Mesendoderm (in vitro differentiated cells): Measurements from ENCODE around the gene DNAJC3.

Experiments
- DNase-seq: peaks from one replicate; pipeline ENCODE4 v3.0.0; 2013
- H2AK5ac ChIP-seq: 2 replicates; pipeline ENCODE4 v1.6.1; 2013; ENCODE audit warnings: low read length, inconsistent platforms
- H2BK120ac ChIP-seq: 2 replicates; pipeline ENCODE4 v1.6.1; 2013; ENCODE audit warnings: low read depth, mild to moderate bottlenecking, low read length, moderate library complexity, mixed read lengths
- H2BK15ac ChIP-seq: replicated peaks from 2 replicates; pipeline ENCODE4 v1.6.1; 2013; ENCODE audit warnings: low read depth, mild to moderate bottlenecking, moderate library complexity
- H2BK5ac ChIP-seq: 2 replicates; pipeline ENCODE4 v1.6.1; 2013; ENCODE audit warnings: low read length, inconsistent platforms
- H3K18ac ChIP-seq: 2 replicates; pipeline ENCODE4 v1.6.1; 2013; ENCODE audit warnings: mild to moderate bottlenecking, low read length, mixed read lengths
- H3K23ac ChIP-seq: one replicate; pipeline ENCODE4 v1.6.1; 2013; ENCODE audit warnings: low read length
- H3K27ac ChIP-seq: 2 replicates; pipeline ENCODE4 v1.5.1; 2013; ENCODE audit warnings: low read depth, mild to moderate bottlenecking, inconsistent platforms, low read length, moderate library complexity
- H3K27me3 ChIP-seq: 2 replicates; pipeline ENCODE4 v1.6.1; 2013; ENCODE audit warnings: low read length, control low read depth, mild to moderate bottlenecking, inconsistent platforms; ENCODE audit not compliant: insufficient read depth, poor library complexity
- H3K36me3 ChIP-seq: 2 replicates; pipeline ENCODE4 v1.6.1; 2013; ENCODE audit warnings: low read length, inconsistent platforms; ENCODE audit not compliant: control insufficient read depth, insufficient read depth
- H3K4ac ChIP-seq: one replicate; pipeline ENCODE4 v1.6.1; 2013; ENCODE audit warnings: low read depth, mild to moderate bottlenecking, low read length, moderate library complexity
- H3K4me1 ChIP-seq: 2 replicates; pipeline ENCODE4 v1.6.1; 2013; ENCODE audit warnings: low read depth, low read length, inconsistent platforms; ENCODE audit not compliant: control insufficient read depth
- H3K4me2 ChIP-seq: 2 replicates; pipeline ENCODE4 v1.6.1; 2013; ENCODE audit warnings: low read length
- H3K4me3 ChIP-seq: 2 replicates; pipeline ENCODE4 v1.5.1; 2013; ENCODE audit warnings: mild to moderate bottlenecking, low read length
- H3K56ac ChIP-seq: one replicate; pipeline ENCODE4 v1.6.1; 2013; ENCODE audit warnings: low read length
- H3K79me1 ChIP-seq: 2 replicates; pipeline ENCODE4 v1.6.1; 2013; ENCODE audit warnings: low read length, inconsistent platforms
- H3K79me2 ChIP-seq: 2 replicates; pipeline ENCODE4 v1.6.1; 2013; ENCODE audit warnings: mild to moderate bottlenecking, low read length; ENCODE audit not compliant: control insufficient read depth, insufficient read depth
- H3K9ac ChIP-seq: 2 replicates; pipeline ENCODE4 v1.6.1; 2013; ENCODE audit warnings: low read length, inconsistent platforms
- H4K5ac ChIP-seq: one replicate; pipeline ENCODE4 v1.6.1; 2013; ENCODE audit warnings: low read length
- H4K8ac ChIP-seq: one replicate; pipeline ENCODE4 v1.6.1; 2013; ENCODE audit warnings: low read depth, mild to moderate bottlenecking, control low read depth, low read length, moderate library complexity
- WGBS: extraction: QIAGEN DNeasy Blood & Tissue Kit; methylation state at CpG from one replicate; pipeline ENCODE4 v1.1.7; 2013; ENCODE audit warnings: low lambda C conversion rate, missing lambda C conversion rate; ENCODE audit not compliant: insufficient coverage; ENCODE audit errors: extremely low coverage; 5-methylcytosine and 5-hydroxymethylcytosine counted together

The DNAJC3 gene

GRCh38 chr13:95704510-95704909 is 27.6 kb downstream of the DNAJC3 start:
- Histone ChIP-seq H3K79me1 (peaks cover 18% of the 10 kb centered on the region), H3K27me3 (no peaks in the 10 kb centered on the region)

GRCh38 chr13:95706356-95706755 is 29.4 kb downstream of the DNAJC3 start:
- no peak overlapping the region for H4K8ac ChIP-seq
- H2AK5ac ChIP-seq = no peak overlapping the region
- H3K18ac ChIP-seq = no peak overlapping the region
- H3K79me2 ChIP-seq = no peaks in the 10 kb centered on the region
- no peaks in the 10 kb centered on the region for H3K4me1 ChIP-seq
- no peak overlapping the region for H2BK120ac ChIP-seq
- H3K9ac ChIP-seq = no peak overlapping the region
- H3K36me3 ChIP-seq = no peaks in the 10 kb centered on the region
- no CpG with 5 or more reads among the region's 1 CpG for WGBS
- no peak overlapping the region for H3K23ac ChIP-seq
- H3K27me3 ChIP-seq = no peaks in the 10 kb centered on the region
- H3K4ac ChIP-seq = no peak overlapping the region
- no peak overlapping the region for H4K5ac ChIP-seq
- no peak overlapping the region for H3K4me3 ChIP-seq
- peaks cover 14% of the 10 kb centered on the region for H3K79me1 ChIP-seq
- H3K4me2 ChIP-seq = no peak overlapping the region
- DNase-seq = no peak
- no peak overlapping the region for H2BK15ac ChIP-seq
- H3K56ac ChIP-seq = no peak overlapping the region
- no peak overlapping the region for H3K27ac ChIP-seq
- no peak overlapping the region for H2BK5ac ChIP-seq

More at GRCh38 chr13:95704510-95704909, 27.6 kb downstream of the DNAJC3 start:
- Histone ChIP-seq H2BK15ac (no peak overlapping the region), H3K18ac (no peak overlapping the region), H2AK5ac (no peak overlapping the region), H3K4ac (no peak overlapping the region), H3K9ac (no peak overlapping the region), H3K23ac (no peak overlapping the region), H3K4me3 (no peak overlapping the region), H2BK5ac (no peak overlapping the region), H3K36me3 (no peaks in the 10 kb centered on the region), H3K27ac (no peak overlapping the region), H3K4me1 (no peaks in the 10 kb centered on the region), H3K4me2 (no peak overlapping the region), H3K79me2 (peaks cover 2% of the 10 kb centered on the region), H4K5ac (no peak overlapping the region), H3K56ac (no peak overlapping the region), H2BK120ac (no peak overlapping the region), H4K8ac (no peak overlapping the region)
- DNase-seq = peak; percentile 36
- WGBS = no CpG with 5 or more reads among the region's 3 CpGs

GRCh38 chr13:95707035-95707434 is 30.1 kb downstream of the DNAJC3 start:
- no peak overlapping the region for H3K9ac ChIP-seq
- H3K4ac ChIP-seq = no peak overlapping the region
- H3K4me3 ChIP-seq = no peak overlapping the region
- H2BK5ac ChIP-seq = no peak overlapping the region
- H3K23ac ChIP-seq = no peak overlapping the region
- H3K79me1 ChIP-seq = peaks cover 14% of the 10 kb centered on the region
- no peak overlapping the region for H2BK15ac ChIP-seq
- no peaks in the 10 kb centered on the region for H3K27me3 ChIP-seq
- H3K18ac ChIP-seq = no peak overlapping the region
- H3K79me2 ChIP-seq = no peaks in the 10 kb centered on the region
- no peak overlapping the region for H2BK120ac ChIP-seq
- WGBS = no CpG with 5 or more reads among the region's 4 CpGs
- DNase-seq = no peak
- H4K5ac ChIP-seq = no peak overlapping the region
- H2AK5ac ChIP-seq = no peak overlapping the region
- H3K56ac ChIP-seq = no peak overlapping the region
- no peak overlapping the region for H3K4me2 ChIP-seq
- no peak overlapping the region for H3K27ac ChIP-seq
- no peaks in the 10 kb centered on the region for H3K36me3 ChIP-seq
- H4K8ac ChIP-seq = no peak overlapping the region
- H3K4me1 ChIP-seq = no peaks in the 10 kb centered on the region

- H2AK5ac ChIP-seq = no peak overlapping the region
- no peaks in the 10 kb centered on the region for H3K27me3 ChIP-seq
- no peak overlapping the region for H2BK120ac ChIP-seq
- no peak for DNase-seq
- H3K56ac ChIP-seq = no peak overlapping the region
- H2BK5ac ChIP-seq = no peak overlapping the region
- H3K27ac ChIP-seq = no peak overlapping the region
- WGBS = no CpG with 5 or more reads among the region's 9 CpGs
- H3K79me2 ChIP-seq = no peaks in the 10 kb centered on the region
- no peak overlapping the region for H3K4me2 ChIP-seq
- no peak overlapping the region for H3K18ac ChIP-seq
- no peak overlapping the region for H2BK15ac ChIP-seq
- H4K8ac ChIP-seq = no peak overlapping the region
- peaks cover 14% of the 10 kb centered on the region for H3K79me1 ChIP-seq
- H3K9ac ChIP-seq = no peak overlapping the region
- no peaks in the 10 kb centered on the region for H3K4me1 ChIP-seq
- H3K4ac ChIP-seq = no peak overlapping the region
- H3K23ac ChIP-seq = peak overlapping the region; percentile 24
- H3K36me3 ChIP-seq = no peaks in the 10 kb centered on the region
- no peak overlapping the region for H3K4me3 ChIP-seq
- H4K5ac ChIP-seq = no peak overlapping the region
These were observed 30.8 kb downstream of the DNAJC3 start for GRCh38 chr13:95707442-95708390.

GRCh38 chr13:95708391-95708774 is 31.4 kb downstream of the DNAJC3 start:
- Histone ChIP-seq H3K4me3 (no peak overlapping the region), H3K36me3 (no peaks in the 10 kb centered on the region), H3K79me2 (no peaks in the 10 kb centered on the region), H2AK5ac (no peak overlapping the region), H4K5ac (no peak overlapping the region), H3K23ac (no peak overlapping the region), H3K9ac (no peak overlapping the region), H3K18ac (no peak overlapping the region), H3K79me1 (peaks cover 14% of the 10 kb centered on the region), H3K27me3 (no peaks in the 10 kb centered on the region), H2BK5ac (no peak overlapping the region), H2BK120ac (no peak overlapping the region), H3K4me1 (no peaks in the 10 kb centered on the region), H3K4me2 (no peak overlapping the region), H3K27ac (no peak overlapping the region), H3K56ac (no peak overlapping the region), H4K8ac (no peak overlapping the region), H3K4ac (no peak overlapping the region), H2BK15ac (no peak overlapping the region)
- no peak for DNase-seq
- no CpG with 5 or more reads among the region's 5 CpGs for WGBS
